ENCODE results near the gene ARHGAP10. TPM values are rescaled to one million over a fixed set of nuclear protein-coding genes. Genes with fewer than 3 reads are reported as not detected.
A peak's percentile ranks its signal among the peaks of the same experiment; 100 is the strongest.

The ARHGAP10 gene
- total RNA-seq, 1 donor from 2014 or later, result 20.2 TPM

DNA sequence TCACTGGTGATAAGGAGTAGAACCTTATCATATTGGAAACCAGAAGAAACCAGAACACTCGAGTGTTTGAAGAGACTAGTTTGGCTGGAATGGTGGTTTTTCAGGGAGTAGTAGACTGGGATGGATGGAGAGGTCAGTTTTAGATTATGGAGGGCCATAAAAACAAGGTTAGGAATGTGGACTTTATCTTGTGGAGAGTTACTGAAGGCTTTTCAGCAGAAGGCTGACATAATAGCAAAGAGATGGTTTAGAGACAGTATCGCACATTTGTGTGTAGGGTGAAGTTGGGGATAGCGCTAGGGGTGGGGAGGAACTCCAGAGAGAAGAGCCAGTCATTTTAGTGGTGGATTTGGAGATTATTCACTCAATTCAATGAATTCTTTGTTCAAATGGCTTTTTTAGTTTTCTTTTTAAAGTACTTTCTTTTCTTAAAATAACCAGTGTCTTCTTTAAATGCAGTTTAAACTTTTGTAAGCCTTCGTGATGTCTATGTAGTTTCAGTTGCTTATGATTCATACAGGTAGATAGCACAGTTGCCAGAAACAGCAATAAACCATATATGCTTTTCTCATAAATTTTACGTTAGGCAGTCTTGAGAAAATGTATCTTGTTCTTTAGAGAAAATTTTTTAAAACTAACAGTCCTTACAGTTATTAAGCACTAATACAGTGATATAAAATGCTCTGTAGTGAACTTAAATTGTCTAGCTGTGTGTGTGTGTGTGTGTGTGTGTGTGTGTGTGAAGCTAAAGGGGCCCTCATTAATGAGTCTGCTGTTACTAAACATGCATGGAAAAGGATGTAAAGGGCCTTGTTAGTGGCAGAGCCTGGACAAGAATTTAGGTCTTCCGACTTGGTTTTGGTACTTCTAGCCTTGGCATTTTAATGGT is 3.8 kb downstream of the ARHGAP10 start:
- Histone ChIP-seq H3K9ac (no peak overlapping the region), H3K27ac (no peak overlapping the region), H4K20me1 (ENCODE audit: low read depth) (peaks cover 33% of the 10 kb centered on the region), H3K27me3 (peaks cover 23% of the 10 kb centered on the region), H2AFZ (replicated peaks) (no peak overlapping the region), H3K4me3 (no peak overlapping the region), H3F3A (ENCODE audit: low read depth) (peaks cover 63% of the 10 kb centered on the region), H3K79me2 (ENCODE audit: low read depth) (peaks cover 86% of the 10 kb centered on the region), H3K4me1 (peaks cover 39% of the 10 kb centered on the region), H3K36me3 (no peaks in the 10 kb centered on the region), H3K4me2 (peak overlapping the region; percentile 47), H3K9me3 (ENCODE audit: low read depth) (no peaks in the 10 kb centered on the region)
- H3K4me3 Mint-ChIP-seq, result no peak overlapping the region
- no peak for DNase-seq (ENCODE audit: low spot score)
- no peak overlapping the region for H3K27ac Mint-ChIP-seq
- no peaks in the 10 kb centered on the region for H3K36me3 Mint-ChIP-seq
- no peaks in the 10 kb centered on the region for H3K9me3 Mint-ChIP-seq
- peaks cover 46% of the 10 kb centered on the region for H3K4me1 Mint-ChIP-seq
- TF ChIP-seq CTCF (IDR thresholded peaks at IDR 0.05), result no peak
- no peak for TF ChIP-seq EZH2 (IDR thresholded peaks at IDR 0.05)
- no peak for TF ChIP-seq EZH2phosphoT487 (IDR thresholded peaks at IDR 0.05)
- peaks cover 24% of the 10 kb centered on the region for H3K27me3 Mint-ChIP-seq (ENCODE audit: insufficient read depth, low read depth)

- Histone ChIP-seq H3K79me2 (ENCODE audit: low read depth) (peaks cover 94% of the 10 kb centered on the region), H2AFZ (replicated peaks) (no peak overlapping the region), H3K9ac (no peak overlapping the region), H3K36me3 (no peaks in the 10 kb centered on the region), H4K20me1 (ENCODE audit: low read depth) (peaks cover 37% of the 10 kb centered on the region), H3K27me3 (peaks cover 23% of the 10 kb centered on the region), H3F3A (ENCODE audit: low read depth) (peaks cover 55% of the 10 kb centered on the region), H3K27ac (no peak overlapping the region), H3K9me3 (ENCODE audit: low read depth) (no peaks in the 10 kb centered on the region), H3K4me2 (no peak overlapping the region), H3K4me1 (peaks cover 47% of the 10 kb centered on the region), H3K4me3 (no peak overlapping the region)
- Mint-ChIP-seq H3K9me3 (no peaks in the 10 kb centered on the region), H3K4me1 (peaks cover 46% of the 10 kb centered on the region), H3K27me3 (ENCODE audit: insufficient read depth, low read depth) (peaks cover 21% of the 10 kb centered on the region), H3K36me3 (no peaks in the 10 kb centered on the region), H3K27ac (no peak overlapping the region), H3K4me3 (no peak overlapping the region)
- DNase-seq (ENCODE audit: low spot score), result no peak
- TF ChIP-seq EZH2 (IDR thresholded peaks at IDR 0.05), result no peak
- no peak for TF ChIP-seq CTCF (IDR thresholded peaks at IDR 0.05)
- TF ChIP-seq EZH2phosphoT487 (IDR thresholded peaks at IDR 0.05), result no peak
Measured at GRCh38 chr4:147736458-147736857, 4.6 kb downstream of the ARHGAP10 start.

- H3K4me1 ChIP-seq, result peaks cover 47% of the 10 kb centered on the region
- peak overlapping the region; percentile 2 for H3K4me2 ChIP-seq
- Mint-ChIP-seq H3K27ac (peak overlapping the region; percentile 72), H3K4me1 (peaks cover 51% of the 10 kb centered on the region), H3K27me3 (ENCODE audit: insufficient read depth, low read depth) (peaks cover 21% of the 10 kb centered on the region), H3K4me3 (no peak overlapping the region), H3K9me3 (no peaks in the 10 kb centered on the region), H3K36me3 (no peaks in the 10 kb centered on the region)
- H4K20me1 ChIP-seq (ENCODE audit: low read depth), result peaks cover 40% of the 10 kb centered on the region
- TF ChIP-seq EZH2 (IDR thresholded peaks at IDR 0.05), result no peak
- peak; percentile 21 for TF ChIP-seq EZH2phosphoT487 (IDR thresholded peaks at IDR 0.05)
- TF ChIP-seq CTCF (IDR thresholded peaks at IDR 0.05), result no peak
- H2AFZ ChIP-seq (replicated peaks), result no peak overlapping the region
- H3K27me3 ChIP-seq, result peaks cover 23% of the 10 kb centered on the region
- no peaks in the 10 kb centered on the region for H3K9me3 ChIP-seq (ENCODE audit: low read depth)
- peaks cover 45% of the 10 kb centered on the region for H3F3A ChIP-seq (ENCODE audit: low read depth)
- no peaks in the 10 kb centered on the region for H3K36me3 ChIP-seq
- DNase-seq (ENCODE audit: low spot score), result peak; percentile 82
- no peak overlapping the region for H3K4me3 ChIP-seq
- H3K27ac ChIP-seq, result peak overlapping the region; percentile 75
- peaks cover 100% of the 10 kb centered on the region for H3K79me2 ChIP-seq (ENCODE audit: low read depth)
- no peak overlapping the region for H3K9ac ChIP-seq
Measured at GRCh38 chr4:147737623-147738022, 5.7 kb downstream of the ARHGAP10 start.

Measured in neural progenitor cell (in vitro differentiated cells).